GM23338 (cell line): ENCODE measurements around the gene CEACAM19. TPM values are rescaled to one million over a fixed set of nuclear protein-coding genes. Genes with fewer than 3 reads are reported as not detected.

Experiments
- ATAC-seq: fragments of 200-7000 bp; cut with Tn5 transposase; 3 replicates; pipeline ENCODE4 v1.9.1; 2020
- DNase-seq: peaks from one replicate; pipeline ENCODE4 v3.0.0-alpha.2; 2015; ENCODE audit warnings: low spot score
- H2AFZ ChIP-seq: fragments of 200-600 bp; sonication (generic); 2 replicates; pipeline ENCODE4 v1.8.0; 2016; ENCODE audit warnings: antibody characterized with exemption, mild to moderate bottlenecking, moderate library complexity
- H3F3A ChIP-seq: fragments of 200-600 bp; sonication (generic); replicated peaks from 2 replicates; pipeline ENCODE4 v1.8.0; 2017; ENCODE audit warnings: antibody characterized with exemption, mixed run types, low read depth
- H3K27ac ChIP-seq: fragments of 200-600 bp; sonication (generic); 2 replicates; pipeline ENCODE4 v1.6.1; 2016; ENCODE audit warnings: low read depth
- H3K27me3 ChIP-seq: fragments of 200-600 bp; sonication (generic); 2 replicates; pipeline ENCODE4 v1.8.0; 2016; ENCODE audit warnings: mild to moderate bottlenecking, mixed run types, moderate library complexity; ENCODE audit not compliant: insufficient read depth
- H3K36me3 ChIP-seq: fragments of 200-600 bp; sonication (generic); 2 replicates; pipeline ENCODE4 v1.8.0; 2016; ENCODE audit warnings: mild to moderate bottlenecking; ENCODE audit not compliant: insufficient read depth
- H3K4me1 ChIP-seq: fragments of 200-600 bp; sonication (generic); 2 replicates; pipeline ENCODE4 v1.8.0; 2016; ENCODE audit warnings: mild to moderate bottlenecking, moderate library complexity; ENCODE audit not compliant: insufficient read depth
- H3K4me2 ChIP-seq: fragments of 200-600 bp; sonication (generic); 2 replicates; pipeline ENCODE4 v1.7.1; 2017; ENCODE audit warnings: mixed run types
- H3K4me3 ChIP-seq: fragments of 200-600 bp; sonication (generic); 2 replicates; pipeline ENCODE4 v1.6.1; 2016; ENCODE audit warnings: mixed run types
- H3K79me2 ChIP-seq: fragments of 200-600 bp; sonication (generic); replicated peaks from 2 replicates; pipeline ENCODE4 v1.8.0; 2017; ENCODE audit warnings: mild to moderate bottlenecking; ENCODE audit not compliant: insufficient read depth
- H3K9me2 ChIP-seq: fragments of 200-600 bp; sonication (generic); 2 replicates; pipeline ENCODE4 v1.8.0; 2017; ENCODE audit not compliant: insufficient read depth
- H4K20me1 ChIP-seq: fragments of 200-600 bp; sonication (generic); replicated peaks from 2 replicates; pipeline ENCODE4 v1.8.0; 2017; ENCODE audit warnings: mild to moderate bottlenecking; ENCODE audit not compliant: insufficient read depth
- H3K27ac Mint-ChIP-seq: 2 replicates; pipeline ENCODE4 v1.8.0; 2020; ENCODE audit warnings: inconsistent platforms, mild to moderate bottlenecking, moderate library complexity, mixed read lengths
- H3K27me3 Mint-ChIP-seq: 3 replicates; pipeline ENCODE4 v1.8.0; 2022; ENCODE audit warnings: low read depth, mild to moderate bottlenecking, moderate library complexity, mixed read lengths, inconsistent platforms; ENCODE audit not compliant: insufficient read depth, poor library complexity
- H3K36me3 Mint-ChIP-seq: 3 replicates; pipeline ENCODE4 v1.8.0; 2021; ENCODE audit warnings: low read depth, mild to moderate bottlenecking, inconsistent platforms, moderate library complexity, mixed read lengths
- H3K4me1 Mint-ChIP-seq: 3 replicates; pipeline ENCODE4 v1.8.0; 2020; ENCODE audit warnings: mild to moderate bottlenecking, inconsistent platforms, mixed read lengths
- H3K4me3 Mint-ChIP-seq: 3 replicates; pipeline ENCODE4 v1.8.0; 2021; ENCODE audit warnings: moderate library complexity, mild to moderate bottlenecking, inconsistent platforms, mixed read lengths
- H3K9me3 Mint-ChIP-seq: 3 replicates; pipeline ENCODE4 v1.8.0; 2020; ENCODE audit warnings: moderate library complexity, mild to moderate bottlenecking, inconsistent platforms, mixed read lengths
- CREB1 ChIP-seq: fragments of 250-450 bp; sonication (Bioruptor Pico); IDR thresholded peaks from 2 replicates; pipeline ENCODE4 v1.5.0; 2020; ENCODE audit warnings: low read depth, mild to moderate bottlenecking, moderate library complexity
- CTCF ChIP-seq, 2 experiments: fragments of 200-600 bp in 1 of 2; sonication (generic) in 1 of 2; conservative IDR thresholded peaks; 2 replicates each; pipeline versions ENCODE4 v1.5.1 to v1.6.1; 2016 to 2017; ENCODE audit warnings: antibody characterized with exemption in 2 of 2, low read depth in 2 of 2, mild to moderate bottlenecking in 2 of 2, moderate library complexity in 1 of 2
- ETS1 ChIP-seq: IDR thresholded peaks from 2 replicates; pipeline ENCODE4 v1.6.1; 2016; ENCODE audit warnings: antibody characterized with exemption
- EZH2 ChIP-seq: fragments of 200-600 bp; sonication (generic); IDR thresholded peaks from one replicate; pipeline ENCODE4 v1.8.0; 2017; ENCODE audit warnings: antibody characterized with exemption, mild to moderate bottlenecking, low read depth; ENCODE audit not compliant: unreplicated experiment
- EZH2phosphoT487 ChIP-seq: fragments of 200-600 bp; sonication (generic); IDR thresholded peaks from one replicate; pipeline ENCODE4 v1.8.1; 2018; ENCODE audit warnings: antibody characterized with exemption; ENCODE audit not compliant: unreplicated experiment
- JUNB ChIP-seq: IDR thresholded peaks from one replicate; pipeline ENCODE4 v1.6.1; 2016; ENCODE audit warnings: antibody characterized with exemption; ENCODE audit not compliant: unreplicated experiment
- NANOG ChIP-seq: IDR thresholded peaks from 2 replicates; pipeline ENCODE4 v1.6.1; 2016; ENCODE audit warnings: antibody characterized with exemption, borderline replicate concordance
- POLR2AphosphoS5 ChIP-seq: IDR thresholded peaks from 2 replicates; pipeline ENCODE4 v1.6.1; 2016; ENCODE audit warnings: antibody characterized with exemption, low read depth
- STAT1 ChIP-seq: IDR thresholded peaks from one replicate; pipeline ENCODE4 v1.6.1; 2016; ENCODE audit warnings: antibody characterized with exemption; ENCODE audit not compliant: unreplicated experiment
- ZNF114 ChIP-seq: fragments of 250-450 bp; sonication (Bioruptor Pico); IDR thresholded peaks from 2 replicates; pipeline ENCODE4 v1.5.0; 2020; ENCODE audit warnings: mild to moderate bottlenecking, moderate library complexity
- ZNF331 ChIP-seq: fragments of 250-450 bp; sonication (Bioruptor Pico); IDR thresholded peaks from 2 replicates; pipeline ENCODE4 v1.5.0; 2020; ENCODE audit warnings: low read depth, mild to moderate bottlenecking, moderate library complexity
- ZNF462 ChIP-seq: fragments of 250-450 bp; sonication (Bioruptor Pico); IDR thresholded peaks from 2 replicates; pipeline ENCODE4 v1.5.0; 2020; ENCODE audit warnings: mild to moderate bottlenecking, moderate library complexity
- polyA plus RNA-seq: library from polyadenylated mRNA; unstranded; fragments of >200 nt; fragmentation: Nextera tagmentation; extraction: Ambion mirVana; gene quantifications from 2 replicates; pipeline ENCODE4 v1.2.1, GENCODE V29; 2016
- total RNA-seq: library from RNA; depleted of rRNA; stranded (reverse); fragments of >200 nt; shearing (Covaris generic); gene quantifications from 2 replicates; pipeline ENCODE4 v1.2.3, GENCODE V29; 2014
- TF ChIP-seq, protein P1 (sequence below): IDR thresholded peaks from one replicate; pipeline ENCODE4 v1.6.1; 2018; ENCODE audit warnings: antibody characterized with exemption; ENCODE audit not compliant: unreplicated experiment

The CEACAM19 gene
- total and polyA plus RNA-seq, 2 experiments from 2014 or later: 0.38 to 0.76 TPM

DNA sequence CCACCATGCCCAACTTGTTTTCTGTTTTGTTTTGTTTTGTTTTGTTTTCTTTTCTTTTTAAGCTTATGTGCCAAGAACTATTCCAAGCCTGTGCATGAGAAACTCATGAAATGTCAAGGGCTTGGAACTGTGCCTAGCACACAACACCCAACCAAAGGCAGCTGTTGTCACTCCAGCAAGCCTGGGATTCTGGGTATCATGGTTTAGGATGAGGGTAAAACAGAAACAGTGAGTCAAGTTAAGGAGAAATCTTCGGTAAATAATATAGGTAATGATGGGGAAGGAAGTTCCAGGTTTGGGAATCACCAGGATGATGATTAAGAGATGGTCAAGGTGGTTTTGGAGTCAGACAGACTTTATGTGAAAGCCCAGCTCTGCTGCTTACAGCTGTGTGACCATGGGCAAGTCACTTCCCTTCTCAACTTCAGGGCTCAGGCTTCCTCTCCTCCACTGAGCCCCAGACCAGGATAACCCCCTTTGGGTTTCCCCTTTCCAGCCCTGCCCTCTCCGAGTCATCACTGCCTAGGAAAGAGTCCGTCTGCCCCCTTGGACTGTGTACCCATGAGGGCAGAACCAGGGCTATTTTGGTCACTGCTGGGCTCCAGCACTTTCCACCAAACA, 22.5 kb upstream of the CEACAM19 start:
- Histone ChIP-seq H3F3A (no peaks in the 10 kb centered on the region; the same call in 1 of the 2 replicates), H4K20me1 (no peaks in the 10 kb centered on the region; the same call in 1 of the 2 replicates), H3K36me3 (peaks cover 17% of the 10 kb centered on the region), H3K9me2 (no peaks in the 10 kb centered on the region), H3K27ac (no peak overlapping the region), H3K4me2 (no peak overlapping the region), H2AFZ (no peak overlapping the region), H3K4me1 (peaks cover 3% of the 10 kb centered on the region; the same call in 1 of the 2 replicates), H3K4me3 (no peak overlapping the region), H3K79me2 (peaks cover 11% of the 10 kb centered on the region), H3K27me3 (no peaks in the 10 kb centered on the region)
- H3K9me3 Mint-ChIP-seq: no peaks in the 10 kb centered on the region
- ATAC-seq (no peak), DNase-seq (no peak)
- no peak overlapping the region for H3K27ac Mint-ChIP-seq
- H3K4me1 Mint-ChIP-seq: peaks cover 4% of the 10 kb centered on the region; the same call in 2 of the 3 replicates
- H3K4me3 Mint-ChIP-seq: no peak overlapping the region
- TF ChIP-seq, protein P1, sequence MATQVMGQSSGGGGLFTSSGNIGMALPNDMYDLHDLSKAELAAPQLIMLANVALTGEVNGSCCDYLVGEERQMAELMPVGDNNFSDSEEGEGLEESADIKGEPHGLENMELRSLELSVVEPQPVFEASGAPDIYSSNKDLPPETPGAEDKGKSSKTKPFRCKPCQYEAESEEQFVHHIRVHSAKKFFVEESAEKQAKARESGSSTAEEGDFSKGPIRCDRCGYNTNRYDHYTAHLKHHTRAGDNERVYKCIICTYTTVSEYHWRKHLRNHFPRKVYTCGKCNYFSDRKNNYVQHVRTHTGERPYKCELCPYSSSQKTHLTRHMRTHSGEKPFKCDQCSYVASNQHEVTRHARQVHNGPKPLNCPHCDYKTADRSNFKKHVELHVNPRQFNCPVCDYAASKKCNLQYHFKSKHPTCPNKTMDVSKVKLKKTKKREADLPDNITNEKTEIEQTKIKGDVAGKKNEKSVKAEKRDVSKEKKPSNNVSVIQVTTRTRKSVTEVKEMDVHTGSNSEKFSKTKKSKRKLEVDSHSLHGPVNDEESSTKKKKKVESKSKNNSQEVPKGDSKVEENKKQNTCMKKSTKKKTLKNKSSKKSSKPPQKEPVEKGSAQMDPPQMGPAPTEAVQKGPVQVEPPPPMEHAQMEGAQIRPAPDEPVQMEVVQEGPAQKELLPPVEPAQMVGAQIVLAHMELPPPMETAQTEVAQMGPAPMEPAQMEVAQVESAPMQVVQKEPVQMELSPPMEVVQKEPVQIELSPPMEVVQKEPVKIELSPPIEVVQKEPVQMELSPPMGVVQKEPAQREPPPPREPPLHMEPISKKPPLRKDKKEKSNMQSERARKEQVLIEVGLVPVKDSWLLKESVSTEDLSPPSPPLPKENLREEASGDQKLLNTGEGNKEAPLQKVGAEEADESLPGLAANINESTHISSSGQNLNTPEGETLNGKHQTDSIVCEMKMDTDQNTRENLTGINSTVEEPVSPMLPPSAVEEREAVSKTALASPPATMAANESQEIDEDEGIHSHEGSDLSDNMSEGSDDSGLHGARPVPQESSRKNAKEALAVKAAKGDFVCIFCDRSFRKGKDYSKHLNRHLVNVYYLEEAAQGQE: no peak
- no peak for TF ChIP-seq ZNF114 (CRISPR knock-in tag)
- TF ChIP-seq CTCF (conservative IDR thresholded peaks at IDR 0.05; ENCODE audit: low read depth in 2 of 2): no peak
- TF ChIP-seq EZH2phosphoT487: no peak
- no peak for TF ChIP-seq JUNB
- TF ChIP-seq EZH2: no peak
- TF ChIP-seq ZNF462 (CRISPR knock-in tag): no peak
- no peak for TF ChIP-seq ZNF331
- no peak for TF ChIP-seq ETS1
- no peak for TF ChIP-seq STAT1
- no peak for TF ChIP-seq POLR2AphosphoS5
- TF ChIP-seq CREB1 (CRISPR knock-in tag): no peak
- TF ChIP-seq NANOG: no peak
- peaks cover 5% of the 10 kb centered on the region for H3K27me3 Mint-ChIP-seq
- H3K36me3 Mint-ChIP-seq: peaks cover 40% of the 10 kb centered on the region
